HT-29 (cell line): ENCODE data around the gene BTNL3. TPM values are rescaled to one million over a fixed set of nuclear protein-coding genes. Genes with fewer than 3 reads are reported as not detected.
"Not testable (repeated sequence)": the region's sequence is repeated elsewhere in the genome, so short reads cannot be mapped to it uniquely, and the experiment has no call there.

ENCODE experiments used
- DNase-seq: peaks from one replicate; pipeline ENCODE4 v3.0.0-alpha.2; 2015; ENCODE audit warnings: low spot score
- total RNA-seq: library from RNA; depleted of rRNA; stranded (reverse); fragments of >200 nt; shearing (Covaris generic); gene quantifications from 2 replicates; pipeline ENCODE4 v1.2.3, GENCODE V29; 2014; rRNA removed

Gene BTNL3, protein sequence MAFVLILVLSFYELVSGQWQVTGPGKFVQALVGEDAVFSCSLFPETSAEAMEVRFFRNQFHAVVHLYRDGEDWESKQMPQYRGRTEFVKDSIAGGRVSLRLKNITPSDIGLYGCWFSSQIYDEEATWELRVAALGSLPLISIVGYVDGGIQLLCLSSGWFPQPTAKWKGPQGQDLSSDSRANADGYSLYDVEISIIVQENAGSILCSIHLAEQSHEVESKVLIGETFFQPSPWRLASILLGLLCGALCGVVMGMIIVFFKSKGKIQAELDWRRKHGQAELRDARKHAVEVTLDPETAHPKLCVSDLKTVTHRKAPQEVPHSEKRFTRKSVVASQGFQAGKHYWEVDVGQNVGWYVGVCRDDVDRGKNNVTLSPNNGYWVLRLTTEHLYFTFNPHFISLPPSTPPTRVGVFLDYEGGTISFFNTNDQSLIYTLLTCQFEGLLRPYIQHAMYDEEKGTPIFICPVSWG
- total RNA-seq = not detected in 2 replicates

DNA sequence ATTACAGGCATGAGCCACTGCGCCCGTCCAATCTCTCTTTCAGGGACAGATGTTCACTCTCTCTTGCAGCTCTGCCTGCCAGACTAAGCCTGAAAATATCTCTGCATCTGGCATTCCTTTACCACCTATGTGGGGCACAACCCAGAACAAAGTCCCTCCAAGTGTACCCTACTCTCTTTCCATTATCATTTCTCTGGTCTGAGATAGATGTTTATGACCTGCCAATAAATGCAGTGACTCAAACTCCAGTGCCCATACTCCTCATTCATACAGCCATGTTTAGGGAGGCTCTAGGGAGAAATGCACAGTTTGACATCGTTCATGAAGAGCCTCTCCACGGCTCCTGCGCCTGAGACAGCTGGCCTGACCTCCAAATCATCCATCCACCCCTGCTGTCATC is at the start of gene BTNL3:
TSS of gene BTNL3 (plus strand) at position 255 of the 400 bp plus-strand sequence. CDS start 183 bp downstream, outside the sequence.
- DNase-seq = no peak

DNA sequence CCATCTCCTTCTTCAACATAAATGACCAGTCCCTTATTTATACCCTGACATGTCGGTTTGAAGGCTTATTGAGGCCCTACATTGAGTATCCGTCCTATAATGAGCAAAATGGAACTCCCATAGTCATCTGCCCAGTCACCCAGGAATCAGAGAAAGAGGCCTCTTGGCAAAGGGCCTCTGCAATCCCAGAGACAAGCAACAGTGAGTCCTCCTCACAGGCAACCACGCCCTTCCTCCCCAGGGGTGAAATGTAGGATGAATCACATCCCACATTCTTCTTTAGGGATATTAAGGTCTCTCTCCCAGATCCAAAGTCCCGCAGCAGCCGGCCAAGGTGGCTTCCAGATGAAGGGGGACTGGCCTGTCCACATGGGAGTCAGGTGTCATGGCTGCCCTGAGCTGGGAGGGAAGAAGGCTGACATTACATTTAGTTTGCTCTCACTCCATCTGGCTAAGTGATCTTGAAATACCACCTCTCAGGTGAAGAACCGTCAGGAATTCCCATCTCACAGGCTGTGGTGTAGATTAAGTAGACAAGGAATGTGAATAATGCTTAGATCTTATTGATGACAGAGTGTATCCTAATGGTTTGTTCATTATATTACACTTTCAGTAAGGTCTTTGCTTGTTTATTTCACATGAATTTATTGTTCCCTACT is 38.2 kb upstream of the BTNL3 start:
- no peak for DNase-seq

DNA sequence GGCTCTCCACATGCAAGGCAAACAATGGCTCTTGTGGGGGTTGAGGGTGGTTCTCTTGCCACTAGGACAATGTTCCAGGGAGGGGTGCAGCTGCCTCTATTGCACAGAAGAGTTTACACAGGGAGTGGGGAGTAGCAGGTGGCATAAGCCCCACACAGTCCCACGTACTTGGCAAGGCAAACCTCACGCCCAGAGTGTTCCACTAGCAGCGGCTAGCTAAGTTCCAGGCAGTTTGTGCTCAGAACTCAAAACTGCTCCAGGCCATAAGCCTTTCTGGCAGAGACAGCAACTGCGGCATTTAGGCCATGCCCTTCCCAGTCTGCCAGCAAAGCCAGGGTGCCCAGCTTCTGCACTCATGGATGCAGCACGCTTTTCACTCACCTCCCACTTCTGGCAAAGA is 29.0 kb upstream of the BTNL3 start:
- no peak for DNase-seq

DNA sequence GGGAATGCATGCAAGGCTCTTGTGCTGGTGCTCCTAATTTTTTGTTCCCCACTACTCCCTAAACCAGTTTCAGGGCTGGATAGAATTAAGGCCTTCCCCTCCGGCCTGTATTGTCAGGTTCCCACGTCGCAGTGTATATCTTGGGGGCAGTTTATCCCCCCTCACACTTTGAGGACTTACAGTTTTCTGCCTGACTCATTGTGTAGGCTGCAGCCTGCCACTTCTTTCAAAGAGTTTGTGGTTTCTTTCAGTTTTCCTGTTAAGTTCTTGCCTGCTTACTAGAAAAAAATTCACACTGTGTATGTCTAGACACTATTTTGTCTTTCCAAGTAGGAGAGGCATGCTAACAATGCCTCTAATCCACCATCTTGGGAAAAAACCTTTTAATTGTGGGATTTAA is 28.4 kb upstream of the BTNL3 start:
- no peak for DNase-seq

DNA sequence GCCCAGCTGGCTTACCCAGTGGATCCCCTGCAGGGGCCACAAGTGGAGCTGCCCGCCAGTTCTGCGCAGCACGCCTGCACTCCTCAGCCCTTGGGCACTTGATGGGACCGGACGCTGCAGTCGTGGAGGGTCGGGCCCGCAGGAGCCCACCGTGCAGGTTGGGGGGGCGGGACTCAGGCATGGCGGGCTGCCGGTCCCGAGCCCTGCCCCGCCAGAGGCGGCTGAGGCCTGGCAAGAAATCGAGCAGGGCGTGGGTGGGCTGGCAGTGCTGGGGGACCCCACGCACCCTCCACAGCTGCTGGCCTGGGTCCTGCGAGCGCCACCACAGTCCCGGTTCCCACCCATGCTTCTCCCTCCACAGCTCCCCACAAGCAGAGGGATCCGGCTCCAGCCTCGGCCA is 19.2 kb upstream of the BTNL3 start:
- DNase-seq = no peak

DNA sequence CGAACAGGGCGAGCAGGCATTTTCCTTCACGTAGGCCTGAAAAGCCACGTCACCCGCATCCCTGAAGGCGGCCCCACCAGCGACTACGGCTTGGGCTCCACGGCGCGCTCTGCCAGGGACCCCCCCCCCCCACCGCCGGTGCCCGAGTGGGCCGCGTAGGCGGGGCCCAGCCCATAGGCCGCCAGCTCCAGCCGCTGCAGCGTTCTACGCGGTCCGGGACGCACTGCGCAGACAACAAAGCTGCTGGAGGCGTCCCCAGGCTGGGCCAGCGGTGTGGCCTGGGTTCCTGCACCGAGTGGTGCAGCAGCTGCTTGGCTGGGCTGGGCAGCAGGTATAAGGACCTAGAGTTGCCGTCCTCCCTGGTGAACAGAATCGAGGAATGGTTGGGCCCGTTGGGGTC is 18.3 kb upstream of the BTNL3 start:
- DNase-seq = no peak

DNA sequence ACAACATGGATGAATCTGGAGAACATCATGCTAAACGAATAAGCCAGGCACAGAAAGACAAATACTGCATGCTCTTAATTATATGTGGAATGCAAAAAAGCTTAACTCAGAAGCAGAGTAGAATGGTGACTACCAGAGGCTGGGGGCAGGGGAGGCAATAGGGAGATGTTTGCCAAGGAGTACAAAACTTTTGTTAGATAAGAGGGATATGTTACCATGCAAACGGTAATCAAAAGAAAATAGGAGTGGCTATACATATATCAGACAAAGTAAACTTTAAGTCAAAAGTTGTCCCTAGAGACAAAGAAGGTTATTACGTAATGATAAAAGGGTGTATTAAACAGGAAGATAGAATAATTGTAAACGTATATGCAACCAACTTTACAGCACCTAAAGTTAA is 17.8 kb upstream of the BTNL3 start:
- DNase-seq = no peak

DNA sequence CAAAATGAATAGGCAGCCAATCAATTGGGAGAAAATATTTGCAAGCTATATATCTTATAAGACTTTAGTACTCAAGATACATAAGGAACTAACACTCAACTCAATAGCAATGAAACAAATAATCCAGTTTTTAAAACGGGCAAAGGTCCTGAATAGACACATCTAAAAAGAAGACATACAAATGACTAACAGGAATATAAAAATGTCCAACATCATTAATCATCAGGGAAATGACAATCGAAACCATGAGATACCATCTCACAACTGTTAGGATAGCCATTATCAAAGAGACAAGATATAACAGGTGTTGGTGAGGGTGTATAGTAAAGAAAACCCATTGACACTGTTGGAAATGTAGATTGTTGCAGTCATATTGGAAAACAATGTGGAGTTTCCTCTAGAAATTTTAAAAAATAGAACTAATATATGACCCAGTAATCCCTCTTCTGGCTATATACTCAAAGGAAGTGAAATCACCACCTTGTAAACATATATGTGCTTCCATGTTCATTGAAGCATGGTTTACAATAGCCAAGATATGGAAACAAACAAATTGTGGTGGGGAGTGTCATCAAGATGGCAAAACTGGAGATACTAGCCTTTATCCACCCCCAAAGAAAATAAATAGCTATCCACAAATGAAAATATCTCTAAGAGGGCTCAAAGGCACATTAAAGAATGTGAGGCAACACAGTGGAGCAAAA is 13.9 kb upstream of the BTNL3 start:
- no peak for DNase-seq

DNA sequence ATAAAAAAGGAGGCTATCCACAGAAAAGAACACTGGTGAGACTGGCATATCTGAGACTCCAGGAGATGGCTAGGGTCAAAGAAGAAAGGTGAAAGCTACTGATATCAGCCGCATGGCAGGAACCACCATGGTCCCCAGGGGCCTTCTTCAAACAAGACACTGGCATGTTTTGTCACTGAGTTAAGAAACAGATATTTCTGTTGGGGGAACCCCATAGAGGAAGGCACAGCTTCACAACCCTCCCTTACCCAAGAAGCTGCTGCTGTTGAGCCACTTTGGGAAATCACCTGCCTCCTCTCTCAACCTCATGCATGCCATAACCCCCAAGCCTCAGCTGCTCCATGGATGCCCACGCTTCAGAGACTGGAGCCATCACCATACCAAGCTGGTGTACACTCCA is 13.3 kb upstream of the BTNL3 start:
- no peak for DNase-seq

DNA sequence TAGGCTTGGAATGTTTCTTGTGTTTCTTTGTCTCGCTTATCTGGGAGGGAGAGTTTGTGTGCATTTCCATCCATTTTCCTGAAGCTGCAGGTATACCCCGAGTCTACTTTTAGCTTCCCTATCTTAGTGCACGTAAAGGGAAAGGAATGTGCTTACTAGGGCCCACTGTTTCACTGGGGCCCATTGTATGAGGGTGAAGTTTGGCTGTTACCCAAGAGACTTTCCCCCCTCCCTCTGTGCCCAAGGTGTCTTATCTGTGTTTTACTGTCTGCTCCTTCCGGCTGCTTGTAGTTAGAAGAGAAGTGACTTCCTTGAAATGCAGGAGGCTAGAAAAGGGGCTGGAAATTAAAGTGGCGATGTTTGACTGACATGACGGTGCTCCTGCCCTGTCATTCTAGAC is 12.1 kb upstream of the BTNL3 start:
- peak; percentile 83 for DNase-seq

DNA sequence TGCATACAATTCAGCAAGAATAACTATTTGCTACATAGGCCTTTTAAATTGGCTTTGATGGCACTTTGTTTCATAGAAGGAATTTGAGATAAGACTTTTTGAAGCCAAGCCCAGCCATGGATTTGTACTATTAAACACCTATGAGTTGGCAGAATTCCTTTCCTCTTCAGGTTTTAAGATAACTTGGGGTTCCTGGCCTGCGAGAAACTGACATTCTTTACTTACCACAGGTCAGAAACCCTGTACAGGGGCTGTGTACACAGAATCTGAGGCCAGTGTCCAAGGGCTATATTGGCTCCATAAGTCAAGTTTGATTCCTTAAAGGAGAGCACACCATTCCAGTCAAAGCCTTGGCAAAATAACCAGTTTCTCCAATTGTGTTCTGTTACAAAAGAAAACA is 10.8 kb upstream of the BTNL3 start:
- peak; percentile 52 for DNase-seq

DNA sequence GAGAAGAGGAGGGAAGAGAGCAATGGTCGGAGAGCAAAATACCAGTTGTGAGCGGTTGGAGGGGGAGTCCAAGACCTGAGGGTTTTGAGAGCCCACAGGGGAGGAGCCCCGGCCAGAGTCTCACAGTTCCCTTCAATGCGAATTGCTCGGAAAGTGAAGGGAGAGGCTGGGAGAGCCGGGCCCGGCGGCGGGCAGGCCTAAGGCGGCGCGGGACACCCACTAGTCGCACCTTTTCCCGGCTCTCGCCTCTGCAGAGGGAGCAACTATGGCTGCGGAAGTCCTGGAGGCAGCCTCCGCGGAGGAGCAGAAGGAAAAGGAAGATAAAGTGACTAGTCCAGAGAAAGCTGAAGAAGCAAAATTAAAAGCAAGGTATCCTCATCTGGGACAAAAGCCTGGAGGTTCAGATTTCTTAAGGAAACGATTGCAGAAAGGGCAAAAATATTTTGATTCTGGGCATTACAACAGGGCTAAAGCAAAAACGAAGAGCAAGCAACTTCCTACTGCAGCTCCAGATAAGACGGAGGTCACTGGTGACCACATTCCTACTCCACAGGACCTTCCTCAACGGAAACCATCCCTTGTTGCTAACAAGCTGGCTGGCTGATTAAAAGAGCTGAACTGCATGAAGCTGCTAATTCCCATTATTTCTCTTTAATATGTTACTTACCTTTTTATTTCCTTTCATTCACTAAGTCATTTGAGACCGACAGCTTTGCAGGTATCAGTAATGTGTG is 6.5 kb upstream of the BTNL3 start:
- DNase-seq = no peak

DNA sequence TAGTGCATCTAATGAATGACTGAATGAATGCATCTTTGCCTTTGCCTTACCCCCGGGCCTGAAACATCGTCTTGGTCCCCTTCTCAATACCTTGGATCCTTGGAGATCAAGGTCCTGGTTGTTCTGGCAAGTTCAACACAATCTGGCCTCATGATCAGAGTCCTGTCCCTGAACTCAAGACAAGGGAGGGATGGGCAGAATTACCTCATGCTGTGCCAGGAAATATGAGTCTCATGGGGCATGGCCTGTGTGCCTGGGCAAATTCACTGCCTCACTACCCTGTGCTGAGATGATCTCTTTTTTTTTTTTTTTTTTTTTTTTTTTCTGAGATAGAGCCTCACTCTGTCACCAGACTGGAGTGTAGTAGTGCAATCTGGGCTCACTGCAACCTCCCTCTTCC is 630 bp upstream of the BTNL3 start:
- no peak for DNase-seq

DNA sequence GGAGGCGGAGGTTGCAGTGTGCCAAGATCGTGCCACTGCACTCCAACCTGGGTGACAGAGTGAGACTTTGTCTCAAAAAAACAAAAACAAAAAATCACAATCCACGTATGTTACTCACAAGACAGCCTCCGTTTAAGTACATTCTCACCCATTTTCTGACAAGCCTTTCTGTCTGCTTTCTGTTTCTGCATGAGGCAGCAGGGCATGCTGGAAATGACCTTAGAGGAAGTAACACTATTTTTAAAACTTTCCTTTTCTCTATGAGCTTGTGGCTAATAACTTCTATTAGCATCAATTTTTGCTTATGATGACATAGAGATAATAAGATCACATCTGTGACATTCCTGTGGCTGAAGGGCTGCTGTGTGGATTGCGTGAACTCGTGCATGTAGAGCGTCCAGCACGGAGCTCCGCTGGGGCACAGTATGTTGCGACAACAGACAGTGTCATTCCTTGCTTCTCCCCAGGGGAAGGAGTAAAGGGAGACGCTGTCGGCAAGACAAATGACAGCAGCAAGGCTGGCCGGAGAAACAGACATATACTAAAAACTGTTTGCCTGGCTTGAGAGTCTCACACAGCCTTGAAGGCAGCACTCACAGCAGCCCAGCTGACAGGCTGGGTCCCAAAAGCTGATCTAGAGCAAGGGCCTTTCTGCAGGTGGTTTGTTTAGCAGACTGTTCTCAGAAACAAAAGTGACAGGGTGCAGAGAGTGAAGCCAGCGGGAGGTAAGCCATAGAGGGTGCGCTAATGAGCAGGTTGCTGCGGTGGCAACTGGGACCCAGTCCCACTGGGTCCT is 1.6 kb downstream of the BTNL3 start:
- DNase-seq = no peak

DNA sequence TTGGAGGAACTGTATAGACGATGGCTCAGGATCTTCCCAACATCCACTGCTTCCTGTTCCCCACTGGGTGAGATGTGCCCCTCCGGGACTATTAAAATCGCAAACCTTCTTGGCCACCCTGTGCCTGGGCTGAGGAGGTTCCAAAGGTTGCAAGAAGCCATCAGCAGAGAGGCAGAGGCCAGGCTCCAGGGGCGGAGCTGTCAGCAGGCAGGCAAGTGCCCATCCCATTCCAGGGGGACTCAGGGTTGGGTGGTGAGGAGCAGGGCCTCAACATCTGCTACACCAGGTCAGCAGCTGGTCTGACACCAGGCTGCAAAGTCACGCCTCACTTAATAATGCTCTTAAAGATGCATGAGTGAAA is 2.2 kb downstream of the BTNL3 start:
- DNase-seq = no peak

DNA sequence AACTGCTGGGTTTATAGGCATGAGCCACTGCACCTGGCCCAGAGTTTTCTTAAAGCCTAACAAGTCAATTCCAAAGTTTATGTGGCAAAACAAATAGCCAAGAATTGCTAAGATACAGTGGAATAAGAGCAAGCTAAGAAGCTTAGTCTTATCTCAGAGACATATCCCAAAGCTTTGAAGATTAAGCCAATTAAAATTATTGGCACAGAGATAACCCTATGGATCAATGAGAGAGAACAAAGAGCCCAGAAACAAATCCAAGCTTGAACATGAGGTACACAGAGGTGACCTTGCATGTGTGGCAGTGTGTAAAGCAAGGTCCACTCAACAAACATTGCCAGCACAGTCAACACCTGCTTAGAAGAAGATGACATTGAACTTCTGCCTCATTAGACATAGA is 13.3 kb downstream of the BTNL3 start:
- DNase-seq = no peak

DNA sequence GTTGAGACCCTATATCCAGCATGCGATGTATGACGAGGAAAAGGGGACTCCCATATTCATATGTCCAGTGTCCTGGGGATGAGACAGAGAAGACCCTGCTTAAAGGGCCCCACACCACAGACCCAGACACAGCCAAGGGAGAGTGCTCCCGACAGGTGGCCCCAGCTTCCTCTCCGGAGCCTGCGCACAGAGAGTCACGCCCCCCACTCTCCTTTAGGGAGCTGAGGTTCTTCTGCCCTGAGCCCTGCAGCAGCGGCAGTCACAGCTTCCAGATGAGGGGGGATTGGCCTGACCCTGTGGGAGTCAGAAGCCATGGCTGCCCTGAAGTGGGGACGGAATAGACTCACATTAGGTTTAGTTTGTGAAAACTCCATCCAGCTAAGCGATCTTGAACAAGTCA is 17.1 kb downstream of the BTNL3 start:
- DNase-seq = no peak

DNA sequence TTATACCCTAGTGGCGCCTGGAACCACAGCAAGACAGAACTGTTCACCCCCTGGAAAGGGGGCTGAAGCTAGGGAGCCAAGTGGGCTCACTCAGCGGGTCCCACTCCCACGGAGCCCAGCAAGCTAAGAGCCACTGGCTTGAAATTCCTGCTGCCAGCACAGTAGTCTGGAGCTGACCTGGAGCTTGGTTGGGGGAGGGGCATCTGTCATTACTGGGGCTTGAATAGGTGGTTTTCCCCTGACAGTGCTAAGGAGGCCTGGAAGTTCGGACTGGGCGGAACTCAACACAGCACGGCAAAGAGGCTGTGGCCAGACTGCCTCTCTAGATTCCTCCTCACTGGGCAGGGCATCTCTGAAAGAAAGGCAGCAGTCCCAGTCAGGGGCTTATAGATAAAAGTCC is 19.5 kb downstream of the BTNL3 start:
- DNase-seq = no peak

DNA sequence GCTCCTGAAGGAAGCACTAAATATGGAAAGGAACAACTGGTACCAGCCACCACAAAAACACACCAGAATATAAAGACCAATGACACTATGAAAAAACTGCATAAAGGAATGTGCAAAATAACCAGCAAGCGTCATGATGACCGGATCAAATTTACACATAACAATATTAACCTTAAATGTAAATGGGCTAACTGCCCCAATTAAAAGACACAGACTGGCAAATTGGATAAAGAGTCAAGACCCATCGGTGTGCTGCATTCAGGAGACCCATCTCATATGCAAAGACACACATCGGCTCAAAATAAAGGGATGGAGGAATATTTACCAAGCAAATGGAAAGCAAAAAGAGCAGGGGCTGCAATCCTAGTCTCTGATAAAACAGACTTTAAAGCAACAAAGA is 21.4 kb downstream of the BTNL3 start:
- DNase-seq = not testable (repeated sequence)

DNA sequence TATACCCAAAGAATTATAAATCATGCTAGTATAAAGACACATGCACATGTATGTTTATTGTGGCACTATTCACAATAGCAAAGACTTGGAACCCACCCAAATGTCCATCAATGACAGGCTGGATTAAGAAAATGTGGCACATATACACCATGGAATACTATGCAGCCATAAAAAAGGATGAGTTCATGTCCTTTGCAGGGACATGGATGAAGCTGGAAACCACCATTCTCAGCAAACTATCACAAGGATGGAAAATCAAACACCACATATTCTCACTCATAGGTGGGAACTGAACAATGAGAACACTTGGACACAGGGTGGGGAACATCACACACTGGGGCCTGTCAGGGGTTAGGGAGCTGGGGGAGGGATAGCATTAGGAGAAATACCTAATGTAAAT is 26.0 kb downstream of the BTNL3 start:
- DNase-seq = not testable (repeated sequence)

DNA sequence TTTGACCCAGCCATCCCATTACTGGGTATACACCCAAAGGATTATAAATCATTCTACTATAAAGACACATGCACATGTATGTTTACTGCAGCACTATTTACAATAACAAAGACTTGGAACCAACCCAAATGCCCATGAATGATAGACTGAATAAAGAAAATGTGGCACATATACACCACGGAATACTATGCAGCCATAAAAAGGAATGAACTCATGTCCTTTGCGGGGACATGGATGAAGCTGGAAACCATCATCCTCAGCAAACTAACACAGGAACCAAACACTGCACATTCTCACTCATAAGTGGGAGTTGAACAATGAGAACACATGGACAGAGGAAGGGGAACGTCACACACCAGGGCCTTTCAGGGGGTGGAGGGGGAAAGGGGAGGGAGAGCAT is 28.8 kb downstream of the BTNL3 start:
- not testable (repeated sequence) for DNase-seq
